ENCODE results near the gene GCG.

GCG gene

DNA sequence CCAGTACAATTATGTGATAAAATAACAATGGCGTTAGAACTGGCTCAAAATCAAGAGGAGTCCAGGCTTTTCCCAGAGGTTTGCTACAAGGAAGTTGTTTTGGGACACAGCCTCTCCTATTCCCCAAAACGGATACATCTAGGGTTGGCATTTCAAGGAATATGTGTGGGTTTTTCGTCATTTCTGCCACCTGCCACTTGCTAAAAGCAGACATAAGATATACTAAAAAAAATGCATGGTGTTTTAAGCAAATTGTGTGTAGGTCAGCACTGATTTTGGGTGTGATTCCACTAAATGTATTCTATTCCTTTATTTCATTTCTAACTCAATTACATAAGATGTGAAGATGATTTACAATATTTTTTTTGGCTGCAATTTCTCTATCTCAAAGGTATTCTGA, 36.4 kb upstream of the GCG start:
- TF ChIP-seq, protein P1, sequence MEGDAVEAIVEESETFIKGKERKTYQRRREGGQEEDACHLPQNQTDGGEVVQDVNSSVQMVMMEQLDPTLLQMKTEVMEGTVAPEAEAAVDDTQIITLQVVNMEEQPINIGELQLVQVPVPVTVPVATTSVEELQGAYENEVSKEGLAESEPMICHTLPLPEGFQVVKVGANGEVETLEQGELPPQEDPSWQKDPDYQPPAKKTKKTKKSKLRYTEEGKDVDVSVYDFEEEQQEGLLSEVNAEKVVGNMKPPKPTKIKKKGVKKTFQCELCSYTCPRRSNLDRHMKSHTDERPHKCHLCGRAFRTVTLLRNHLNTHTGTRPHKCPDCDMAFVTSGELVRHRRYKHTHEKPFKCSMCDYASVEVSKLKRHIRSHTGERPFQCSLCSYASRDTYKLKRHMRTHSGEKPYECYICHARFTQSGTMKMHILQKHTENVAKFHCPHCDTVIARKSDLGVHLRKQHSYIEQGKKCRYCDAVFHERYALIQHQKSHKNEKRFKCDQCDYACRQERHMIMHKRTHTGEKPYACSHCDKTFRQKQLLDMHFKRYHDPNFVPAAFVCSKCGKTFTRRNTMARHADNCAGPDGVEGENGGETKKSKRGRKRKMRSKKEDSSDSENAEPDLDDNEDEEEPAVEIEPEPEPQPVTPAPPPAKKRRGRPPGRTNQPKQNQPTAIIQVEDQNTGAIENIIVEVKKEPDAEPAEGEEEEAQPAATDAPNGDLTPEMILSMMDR (IDR thresholded peaks at IDR 0.05; ENCODE audit: low read depth, low read length, missing control alignments): no peak
- DNase-seq (ENCODE audit: extremely low read depth, low read depth): no peak

DNA sequence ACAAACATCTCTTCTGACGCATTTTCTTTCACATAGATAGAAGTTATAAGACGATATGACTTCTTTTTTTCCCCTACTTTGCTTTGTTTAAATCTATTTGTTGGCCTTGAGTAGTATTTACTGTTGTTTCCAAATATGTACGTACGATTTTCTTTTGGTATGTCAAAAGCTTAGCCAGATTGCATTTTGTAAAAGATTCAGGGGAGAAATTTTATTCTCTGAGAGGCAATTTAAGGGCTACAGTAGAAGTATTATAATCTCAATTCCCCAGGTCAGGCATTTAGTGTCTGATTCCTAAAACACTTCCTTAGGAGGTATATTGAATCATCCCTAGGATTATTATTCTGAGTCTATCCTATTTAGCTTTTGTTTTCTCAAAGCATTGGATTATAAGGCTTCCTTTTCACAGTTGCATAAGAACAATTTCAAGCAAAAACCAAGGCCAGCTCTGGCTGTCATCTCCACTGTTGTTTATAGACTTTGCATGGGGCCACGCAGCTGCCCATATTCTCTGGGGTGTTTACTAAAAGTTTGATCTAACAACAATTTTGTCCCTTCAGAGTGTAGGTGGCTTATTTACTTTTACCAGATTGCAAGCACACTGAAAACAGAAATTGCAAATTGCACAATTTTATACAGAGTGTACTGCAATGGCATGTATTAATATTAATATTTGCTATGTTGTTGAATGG, 33.6 kb upstream of the GCG start:
- no peak for DNase-seq (ENCODE audit: extremely low read depth, low read depth)
- H3K4me3 ChIP-seq (replicated peaks; ENCODE audit: low read depth, low read length): no peak overlapping the region
- TF ChIP-seq, protein P1 (IDR thresholded peaks at IDR 0.05; ENCODE audit: low read depth, low read length, missing control alignments): no peak

More for the DNA sequence above, 36.4 kb upstream of the GCG start:
- no peak overlapping the region for H3K4me3 ChIP-seq (replicated peaks; ENCODE audit: low read depth, low read length)

DNA sequence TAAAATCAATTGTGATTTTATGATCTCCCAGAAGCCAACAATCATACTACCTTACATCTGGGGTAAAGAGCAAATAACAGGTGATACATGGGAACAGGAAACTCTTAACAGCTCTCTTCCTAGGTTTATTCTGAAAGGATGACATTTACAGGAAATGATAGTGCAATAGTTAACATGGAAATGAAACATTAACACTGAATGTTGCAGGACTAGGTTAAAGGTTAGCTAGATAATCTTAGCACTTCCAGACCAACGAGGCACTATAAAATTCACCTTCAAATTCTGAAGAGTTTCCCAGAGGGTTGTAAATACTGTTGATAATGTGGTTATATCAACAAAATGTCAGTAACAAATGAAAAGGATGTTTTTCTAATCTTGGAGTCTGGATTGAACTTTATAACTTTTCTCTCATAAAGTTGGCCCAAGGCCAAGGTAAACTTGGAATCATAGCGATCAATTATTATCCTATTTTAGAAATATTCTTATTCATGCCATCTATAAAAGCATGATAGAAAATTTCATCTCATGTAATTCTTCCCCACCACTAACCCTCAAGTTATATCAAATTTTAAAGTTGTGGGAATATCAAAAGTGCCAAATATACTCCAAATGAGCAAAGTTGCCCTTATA, 32.9 kb upstream of the GCG start:
- TF ChIP-seq, protein P1 (IDR thresholded peaks at IDR 0.05; ENCODE audit: low read depth, low read length, missing control alignments): no peak
- no peak for DNase-seq (ENCODE audit: extremely low read depth, low read depth)
- H3K4me3 ChIP-seq (replicated peaks; ENCODE audit: low read depth, low read length): no peak overlapping the region

DNA sequence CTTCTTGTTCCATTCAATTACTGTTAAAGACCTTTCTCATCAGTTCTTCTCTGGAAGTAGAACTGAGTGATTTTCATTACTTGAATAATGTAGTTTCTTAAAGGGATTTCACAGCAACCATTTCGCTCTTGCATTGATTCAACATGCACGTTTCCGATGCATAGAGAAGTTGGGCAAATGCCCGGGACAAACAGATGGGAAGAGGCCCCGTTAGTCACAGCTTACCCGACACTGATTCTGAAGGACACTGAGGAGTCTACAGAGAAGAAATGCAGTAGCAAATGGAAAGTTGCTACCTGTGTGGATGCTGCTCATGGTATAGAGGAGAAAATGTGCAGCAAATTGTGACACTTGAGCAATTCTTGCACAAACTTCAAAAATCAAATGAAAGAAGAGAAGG, 32.3 kb upstream of the GCG start:
- no peak overlapping the region for H3K4me3 ChIP-seq (replicated peaks; ENCODE audit: low read depth, low read length)
- DNase-seq (ENCODE audit: extremely low read depth, low read depth): no peak
- TF ChIP-seq, protein P1 (IDR thresholded peaks at IDR 0.05; ENCODE audit: low read depth, low read length, missing control alignments): no peak

DNA sequence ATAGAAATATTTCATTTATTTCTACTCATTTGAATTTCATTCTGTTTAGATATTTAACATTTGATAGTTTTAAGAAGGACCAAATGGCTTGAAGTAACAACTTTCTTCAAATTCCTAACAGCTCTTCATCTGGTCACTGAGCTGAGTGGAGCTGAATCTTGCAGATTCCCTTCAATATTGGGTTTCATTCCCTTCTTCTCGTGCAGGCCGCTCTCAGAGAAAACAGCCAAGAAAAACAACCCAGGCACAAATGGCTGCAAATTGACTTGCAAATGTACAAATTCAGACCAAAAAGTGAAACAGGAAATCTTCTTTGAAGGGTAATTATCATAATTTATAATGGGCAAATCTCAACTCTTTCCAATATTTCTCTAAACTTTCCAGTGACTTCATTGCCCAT, 30.3 kb upstream of the GCG start:
- no peak for DNase-seq (ENCODE audit: extremely low read depth, low read depth)
- TF ChIP-seq, protein P1 (IDR thresholded peaks at IDR 0.05; ENCODE audit: low read depth, low read length, missing control alignments): no peak
- no peak overlapping the region for H3K4me3 ChIP-seq (replicated peaks; ENCODE audit: low read depth, low read length)

DNA sequence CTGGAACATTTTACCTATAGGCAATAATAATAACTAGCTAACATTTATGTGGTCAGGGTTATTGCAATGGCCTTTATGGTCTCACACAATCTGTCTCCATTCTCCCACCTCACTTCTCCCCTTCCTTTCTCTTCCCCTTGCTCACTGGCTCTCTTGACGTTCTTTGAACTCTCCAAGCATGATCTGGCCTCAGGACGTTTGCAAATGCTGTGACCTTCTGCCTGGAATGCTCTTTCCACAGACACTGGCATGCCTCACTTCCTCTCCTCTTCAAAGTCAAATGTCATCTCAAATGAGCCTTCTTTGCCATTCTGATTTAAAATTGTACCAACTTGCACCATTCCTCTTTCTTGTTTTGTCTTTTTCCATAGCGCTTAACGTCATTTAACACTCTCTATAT, 25.3 kb upstream of the GCG start:
- H3K4me3 ChIP-seq (replicated peaks; ENCODE audit: low read depth, low read length): no peak overlapping the region
- no peak for DNase-seq (ENCODE audit: extremely low read depth, low read depth)
- TF ChIP-seq, protein P1 (IDR thresholded peaks at IDR 0.05; ENCODE audit: low read depth, low read length, missing control alignments): no peak
